Activated T-cell treated with anti-CD3 and anti-CD28 coated beads for 4 hours (primary cell): ENCODE measurements around the gene DTWD1.
A peak's percentile ranks its signal among the peaks of the same experiment; 100 is the strongest.
"Not testable (repeated sequence)": the region's sequence is repeated elsewhere in the genome, so short reads cannot be mapped to it uniquely, and the experiment has no call there.

ENCODE experiments used
- DNase-seq: peaks from one replicate; pipeline ENCODE4 v3.0.0-alpha.2; 2020

DTWD1 gene, protein sequence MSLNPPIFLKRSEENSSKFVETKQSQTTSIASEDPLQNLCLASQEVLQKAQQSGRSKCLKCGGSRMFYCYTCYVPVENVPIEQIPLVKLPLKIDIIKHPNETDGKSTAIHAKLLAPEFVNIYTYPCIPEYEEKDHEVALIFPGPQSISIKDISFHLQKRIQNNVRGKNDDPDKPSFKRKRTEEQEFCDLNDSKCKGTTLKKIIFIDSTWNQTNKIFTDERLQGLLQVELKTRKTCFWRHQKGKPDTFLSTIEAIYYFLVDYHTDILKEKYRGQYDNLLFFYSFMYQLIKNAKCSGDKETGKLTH

DNA sequence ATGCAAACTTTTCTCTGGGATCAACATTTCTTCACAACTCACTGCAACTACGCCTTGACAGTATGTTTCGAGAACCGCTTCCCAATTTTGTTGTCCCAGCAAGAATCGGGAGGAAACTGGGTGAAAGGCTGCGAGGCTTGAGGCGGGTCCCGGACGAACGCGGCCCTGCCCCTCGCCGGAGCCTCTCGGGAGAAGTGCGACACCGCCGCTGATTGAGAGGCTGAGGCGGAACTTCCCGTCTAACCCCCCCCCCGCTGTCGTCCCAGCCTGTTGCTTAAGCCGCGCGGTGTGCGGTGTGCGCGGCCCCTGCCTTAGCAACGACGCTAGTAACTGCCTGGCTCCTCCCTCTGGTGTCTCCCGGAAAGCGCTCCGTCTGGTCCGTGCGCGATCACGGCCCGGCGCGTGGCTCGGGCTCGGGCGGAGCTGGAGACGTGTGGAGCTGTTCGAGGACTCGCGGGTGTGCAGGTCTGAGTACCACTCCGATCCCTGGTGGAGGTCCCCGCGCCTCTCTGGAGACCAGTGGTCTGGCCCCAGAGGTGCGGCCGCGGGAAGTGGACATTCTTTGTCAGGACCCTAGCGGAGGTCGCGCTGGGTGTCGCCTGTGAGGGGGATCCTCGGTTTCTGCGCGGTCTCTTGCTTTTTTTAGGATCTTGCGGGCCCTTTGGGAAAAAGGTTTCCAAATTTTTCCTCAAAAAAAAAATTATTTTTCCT, at the start of gene DTWD1, which contains the start of gene FAM227B:
DTWD1 (plus strand) TSS at position 391 of the 711 bp plus-strand sequence. CDS start 4,120 bp downstream, outside the sequence.
FAM227B (minus strand) TSS at position 161 of the 711 bp plus-strand sequence. CDS start 5,647 bp downstream, outside the sequence.
- DNase-seq = peak; percentile 91

- DNase-seq = no peak
Measured at GRCh38 chr15:49573421-49573820, 47.4 kb upstream of the DTWD1 start.

GRCh38 chr15:49589030-49589429, 31.8 kb upstream of the DTWD1 start:
- no peak for DNase-seq

- not testable (repeated sequence) for DNase-seq
Measured at GRCh38 chr15:49592829-49593316, 28.0 kb upstream of the DTWD1 start.

- DNase-seq = no peak
Measured at GRCh38 chr15:49604625-49605409, 16.0 kb upstream of the DTWD1 start.

DNA sequence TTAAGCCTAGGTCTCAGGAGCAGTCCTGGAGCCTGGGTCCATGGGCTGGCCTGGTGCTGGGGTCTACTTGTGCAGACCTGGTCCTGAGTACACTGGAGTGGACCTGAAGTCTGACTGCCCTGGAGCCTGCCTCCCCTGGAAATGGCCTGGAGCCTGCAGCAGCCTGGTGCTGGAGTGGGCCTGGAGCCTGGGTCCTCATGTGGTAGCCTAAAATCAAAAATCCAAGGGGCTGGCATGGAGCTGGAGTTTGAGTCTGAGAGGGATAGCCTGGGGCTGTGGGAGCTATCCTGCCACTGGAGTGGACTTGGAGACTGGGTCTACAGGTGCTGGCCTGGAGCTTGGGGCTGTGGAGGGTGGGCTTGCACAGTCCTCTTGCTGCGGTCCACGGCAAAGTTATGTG, 15.3 kb upstream of the DTWD1 start:
- no peak for DNase-seq

- no peak for DNase-seq
Measured at GRCh38 chr15:49606594-49606993, 14.3 kb upstream of the DTWD1 start.

DNA sequence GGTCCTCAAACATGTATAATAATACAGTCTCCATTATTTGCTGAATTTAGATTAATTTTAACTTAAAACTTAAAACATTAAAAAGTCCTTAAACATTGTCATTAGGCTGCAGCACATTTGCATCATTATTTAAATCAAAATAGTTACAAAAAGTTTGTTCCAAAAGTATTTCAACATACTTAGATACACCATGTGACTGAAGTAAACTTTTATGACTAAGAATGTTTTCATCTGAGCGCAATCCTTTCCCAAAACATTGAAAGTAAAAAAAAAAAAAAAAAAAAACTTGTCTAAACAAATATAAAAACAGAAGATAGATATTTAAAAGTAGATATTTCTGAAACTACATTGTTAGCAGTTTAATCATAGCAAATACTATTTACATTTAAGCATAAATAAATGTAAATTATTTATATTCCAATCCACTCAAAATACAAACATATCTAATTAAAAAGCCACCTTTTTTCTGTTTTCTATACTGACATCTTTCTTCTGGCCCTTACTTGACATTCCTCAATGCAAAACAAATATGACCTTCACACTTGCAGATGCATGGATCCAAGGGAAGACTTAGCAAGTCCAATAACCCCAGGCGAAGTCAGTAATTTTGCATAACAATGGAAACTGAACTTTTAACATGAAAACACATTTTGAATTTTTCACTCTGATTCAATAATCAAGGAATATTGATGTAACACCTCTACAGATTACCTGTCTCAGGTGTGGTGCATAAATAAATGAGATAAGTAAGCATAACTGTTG, 10.5 kb upstream of the DTWD1 start:
- DNase-seq = no peak

GRCh38 chr15:49612240-49612639, 8.6 kb upstream of the DTWD1 start:
- DNase-seq = not testable (repeated sequence)

- no peak for DNase-seq
Measured at GRCh38 chr15:49619226-49619625, 1.6 kb upstream of the DTWD1 start.

GRCh38 chr15:49620199-49620598, 649 bp upstream of the DTWD1 start:
- DNase-seq = no peak

DNA sequence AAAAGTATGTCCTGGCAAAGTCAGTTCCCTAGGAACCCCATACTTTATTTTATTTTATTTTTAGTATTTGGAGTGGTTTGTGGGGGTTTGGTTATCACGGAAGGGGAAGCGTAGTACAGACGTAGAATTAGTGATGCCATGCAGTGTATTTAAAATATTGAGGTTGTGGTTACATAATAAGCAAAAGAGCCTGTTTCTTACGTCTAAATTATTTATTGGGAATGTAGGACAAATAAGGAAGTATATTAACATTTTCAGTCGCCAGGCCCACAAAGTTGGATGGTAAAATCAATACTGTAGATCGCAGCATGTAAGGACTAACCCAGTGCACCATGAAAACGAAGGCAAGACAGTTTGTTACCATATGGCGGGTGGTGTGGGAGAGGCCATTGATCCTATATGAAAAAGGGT, 558 bp downstream of the DTWD1 start:
- no peak for DNase-seq

DNA sequence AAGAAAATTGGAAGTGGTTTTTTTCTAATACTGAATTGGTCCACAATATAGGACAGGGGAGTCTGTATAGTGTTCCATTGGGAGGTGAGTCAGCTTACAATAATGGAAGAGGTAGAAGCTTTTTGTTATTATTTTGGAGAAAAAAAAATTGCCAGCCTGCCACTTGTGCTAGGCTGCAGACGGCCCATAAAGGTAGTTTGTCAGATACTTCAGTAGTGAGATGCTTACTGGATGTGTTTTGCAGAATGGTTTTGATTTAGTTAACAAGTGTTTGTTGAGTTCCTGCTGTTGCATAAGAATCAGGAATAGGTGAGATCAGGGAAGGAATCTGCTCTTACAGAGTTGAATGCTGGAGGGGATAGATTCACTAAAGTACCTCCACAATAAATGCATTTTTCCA, 1.0 kb downstream of the DTWD1 start:
- DNase-seq = no peak

DNA sequence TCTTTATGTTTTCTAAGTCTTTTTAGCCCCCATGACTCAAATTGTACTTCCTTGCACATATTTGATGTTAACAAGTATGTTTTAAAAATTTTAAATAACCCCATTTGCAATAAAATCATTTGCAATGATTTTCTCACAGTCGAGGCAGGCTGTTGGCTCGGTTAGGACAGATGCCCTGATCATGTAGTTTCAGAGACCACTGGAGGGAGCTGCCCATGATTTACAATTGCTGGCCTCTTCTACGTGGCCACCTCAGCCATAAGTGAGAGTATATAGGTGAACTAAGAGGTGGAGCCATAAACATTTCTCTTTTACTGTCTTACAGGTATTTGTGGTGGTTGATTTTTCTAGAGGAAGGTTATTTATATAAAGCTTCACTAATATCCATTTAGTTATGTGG, 1.7 kb downstream of the DTWD1 start:
- DNase-seq = no peak

DNA sequence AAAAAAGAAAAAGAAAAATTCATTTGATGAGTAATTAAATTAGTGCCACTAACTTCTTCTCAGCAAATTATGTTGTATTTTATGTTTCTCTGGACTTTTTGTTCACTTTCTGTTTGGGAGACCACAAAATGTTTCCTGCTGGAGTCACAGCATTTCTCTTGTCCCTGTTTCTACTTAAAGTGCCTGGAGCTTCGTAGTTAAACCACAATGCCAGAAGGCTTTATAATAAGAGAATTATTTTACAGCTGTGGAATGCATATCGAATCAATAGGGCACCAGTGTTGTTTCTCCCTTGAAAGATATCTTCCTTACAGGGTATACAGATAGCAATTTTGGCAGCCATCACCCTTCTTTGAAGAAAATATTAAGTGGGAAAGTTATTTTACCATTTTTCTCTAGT, 3.2 kb downstream of the DTWD1 start:
- no peak for DNase-seq

- no peak for DNase-seq
Measured at GRCh38 chr15:49625460-49626036, 4.7 kb downstream of the DTWD1 start.

GRCh38 chr15:49627407-49627877, 6.6 kb downstream of the DTWD1 start:
- no peak for DNase-seq

GRCh38 chr15:49628379-49628778, 7.5 kb downstream of the DTWD1 start:
- DNase-seq = no peak

- no peak for DNase-seq
Measured at GRCh38 chr15:49637857-49638256, 17.0 kb downstream of the DTWD1 start.

- DNase-seq = no peak
Measured at GRCh38 chr15:49644364-49644794, 23.5 kb downstream of the DTWD1 start.

DNA sequence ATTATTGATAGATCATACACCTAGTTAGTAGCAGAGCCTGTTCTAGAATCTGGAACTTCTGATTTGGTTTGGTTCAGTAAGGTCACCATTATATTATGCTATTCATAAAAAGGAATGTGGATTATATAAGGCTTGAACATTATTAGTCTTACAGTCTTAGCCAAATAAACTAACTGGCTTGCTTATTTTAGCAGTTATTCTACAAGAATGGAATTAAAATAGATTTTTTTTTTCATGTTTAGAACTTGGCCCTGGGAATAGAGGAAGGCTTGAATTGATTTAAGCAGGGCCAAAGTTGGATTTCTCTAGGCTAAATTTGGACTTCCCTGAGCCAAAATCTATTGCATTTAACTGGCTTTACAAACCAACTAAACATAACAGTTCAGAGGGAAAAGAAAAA, 24.4 kb downstream of the DTWD1 start:
- no peak for DNase-seq

GRCh38 chr15:49645941-49646340, 25.1 kb downstream of the DTWD1 start:
- no peak for DNase-seq
